SK-N-MC (cell line): ENCODE measurements around the gene SELENOO.

Experiments used
- DNase-seq: peaks from one replicate; pipeline ENCODE4 v3.0.0-alpha.2; 2011; ENCODE audit warnings: low read depth, low spot score
- H3K27ac ChIP-seq: fragments of 200-600 bp; sonication (generic); 2 replicates; pipeline ENCODE4 v1.5.1; 2016; ENCODE audit warnings: mixed run types
- H3K36me3 ChIP-seq: fragments of 200-600 bp; sonication (generic); 2 replicates; pipeline ENCODE4 v1.6.1; 2017; ENCODE audit warnings: antibody characterized with exemption, low read length, mixed read lengths; ENCODE audit not compliant: insufficient read depth
- H3K4me3 ChIP-seq: fragments of 200-600 bp; sonication (generic); 2 replicates; pipeline ENCODE4 v1.5.1; 2016
- H3K9ac ChIP-seq: fragments of 200-600 bp; sonication (generic); 2 replicates; pipeline ENCODE4 v1.8.0; 2017; ENCODE audit warnings: mixed run types, mixed read lengths; ENCODE audit not compliant: insufficient read length
- H3K9me3 ChIP-seq: fragments of 200-600 bp; sonication (generic); 2 replicates; pipeline ENCODE4 v1.6.1; 2017; ENCODE audit warnings: low read depth, mild to moderate bottlenecking, antibody characterized with exemption, low read length, moderate library complexity, mixed read lengths
- EZH2 ChIP-seq: fragments of 200-600 bp; sonication (generic); IDR thresholded peaks from one replicate; pipeline ENCODE4 v1.6.1; 2017; ENCODE audit warnings: antibody characterized with exemption
- FOXP2 ChIP-seq: optimal IDR thresholded peaks from 2 replicates; pipeline ENCODE3; 2011; ENCODE audit warnings: mild to moderate bottlenecking, moderate library complexity; ENCODE audit not compliant: insufficient read depth; ENCODE audit errors: extremely low read length, control extremely low read depth
- POLR2AphosphoS5 ChIP-seq: IDR thresholded peaks from 2 replicates; pipeline ENCODE4 v1.6.1; 2012; ENCODE audit warnings: mild to moderate bottlenecking, low read depth, low read length, borderline replicate concordance

SELENOO gene

DNA sequence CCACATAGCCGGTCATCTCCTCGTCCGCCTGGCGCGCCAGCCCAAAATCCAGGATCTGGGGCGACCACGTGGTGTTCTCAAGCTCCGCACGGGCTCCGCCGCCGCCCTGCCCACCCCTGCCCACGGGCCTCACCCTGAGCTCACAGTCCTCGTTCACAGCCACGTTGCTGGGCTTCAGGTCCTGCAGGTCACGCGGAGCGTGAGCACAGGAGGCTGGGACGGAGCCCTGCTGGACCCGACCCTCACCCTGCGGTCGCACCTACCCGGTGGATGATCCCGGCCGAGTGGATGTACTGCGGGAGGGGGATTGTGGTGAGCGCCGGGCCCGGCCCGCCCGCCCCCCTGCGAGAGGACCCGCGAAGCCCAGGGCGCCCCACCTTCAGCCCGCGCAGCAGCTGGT is 66.2 kb downstream of the SELENOO start:
- TF ChIP-seq POLR2AphosphoS5: no peak
- TF ChIP-seq EZH2: no peak
- no peak for TF ChIP-seq FOXP2
- DNase-seq: no peak
- Histone ChIP-seq H3K4me3 (no peak overlapping the region), H3K27ac (no peak overlapping the region), H3K9me3 (no peaks in the 10 kb centered on the region), H3K36me3 (no peaks in the 10 kb centered on the region), H3K9ac (no peak overlapping the region)
